GM12878 (cell line): ENCODE results near the gene NCF2.

Experiments used
- ATF2 ChIP-seq: IDR thresholded peaks from 2 replicates; pipeline ENCODE4 v1.6.1; 2012; ENCODE audit warnings: low read length, inconsistent platforms
- CEBPZ ChIP-seq: fragments of 150-350 bp; IDR thresholded peaks from 2 replicates; pipeline ENCODE4 v1.6.1; 2016; ENCODE audit warnings: low read depth, low read length
- CHD2 ChIP-seq: IDR thresholded peaks from 2 replicates; pipeline ENCODE4 v1.6.1; 2011; ENCODE audit warnings: low read depth, low read length, improper control_type of control experiment, borderline replicate concordance
- CTCF ChIP-seq, 3 experiments: IDR thresholded peaks in 2 of 3; conservative IDR thresholded peaks in 1 of 3; 2 replicates each; pipeline ENCODE4 v1.5.1; 2011; ENCODE audit warnings: low read depth in 3 of 3, low read length in 3 of 3, mild to moderate bottlenecking in 3 of 3, control low read depth in 2 of 3, moderate library complexity in 2 of 3, inconsistent platforms in 1 of 3, mixed read lengths in 1 of 3; ENCODE audit not compliant: control insufficient read depth in 2 of 3, insufficient read depth in 1 of 3; ENCODE audit errors: extremely low read depth in 1 of 3
- EP300 ChIP-seq, 2 experiments: fragments of 150-350 bp in 1 of 2; IDR thresholded peaks; 2 replicates each; pipeline ENCODE4 v1.6.1; 2011 to 2012; ENCODE audit warnings: low read depth in 2 of 2, low read length in 2 of 2, borderline replicate concordance in 1 of 2, improper control_type of control experiment in 1 of 2, inconsistent platforms in 1 of 2; ENCODE audit not compliant: control insufficient read depth in 1 of 2
- EZH2 ChIP-seq: IDR thresholded peaks from 2 replicates; pipeline ENCODE4 v1.6.1; 2012; ENCODE audit warnings: low read depth, mild to moderate bottlenecking, control low read depth, inconsistent platforms, low read length, borderline replicate concordance; ENCODE audit not compliant: control insufficient read depth
- NRF1 ChIP-seq: conservative IDR thresholded peaks from 2 replicates; pipeline ENCODE4 v1.6.1; 2011; ENCODE audit warnings: mild to moderate bottlenecking, low read depth, low read length, improper control_type of control experiment
- POLR2A ChIP-seq: IDR thresholded peaks from 2 replicates; pipeline ENCODE4 v1.6.1; 2011; ENCODE audit warnings: low read depth, mild to moderate bottlenecking, low read length
- RCOR1 ChIP-seq: conservative IDR thresholded peaks from 2 replicates; pipeline ENCODE4 v1.6.1; 2012; ENCODE audit warnings: low read depth, low read length, improper control_type of control experiment
- REST ChIP-seq: IDR thresholded peaks from 2 replicates; pipeline ENCODE4 v1.6.1; 2012; ENCODE audit warnings: mild to moderate bottlenecking, low read depth, low read length
- SIX5 ChIP-seq: IDR thresholded peaks from 2 replicates; pipeline ENCODE4 v1.6.1; 2011; ENCODE audit warnings: mild to moderate bottlenecking, low read depth, low read length, moderate library complexity; ENCODE audit not compliant: severe bottlenecking
- SMAD5 ChIP-seq: IDR thresholded peaks from 2 replicates; pipeline ENCODE4 v1.6.1; 2016; ENCODE audit warnings: antibody characterized with exemption, low read depth
- SRF ChIP-seq, 2 experiments: IDR thresholded peaks; 2 replicates each; pipeline ENCODE4 v1.6.1; 2011; ENCODE audit warnings: low read depth in 2 of 2, low read length in 2 of 2, mild to moderate bottlenecking in 1 of 2, moderate library complexity in 1 of 2
- YY1 ChIP-seq: IDR thresholded peaks from 2 replicates; pipeline ENCODE4 v1.6.1; 2011; ENCODE audit warnings: low read depth, mild to moderate bottlenecking, low read length

GRCh38 chr1:183543619-183544204 lies 46.5 kb downstream of the NCF2 start:
- TF ChIP-seq YY1 = 0 out of 2 replicates have a peak, but pooled peaks have one; percentile 19
- no peak for TF ChIP-seq POLR2A
- TF ChIP-seq EP300 (IDR thresholded peaks at IDR 0.05; ENCODE audit: borderline replicate concordance in 1 of 2, control insufficient read depth in 1 of 2, low read depth in 2 of 2, low read length in 2 of 2) = no peak
- no peak for TF ChIP-seq SRF (IDR thresholded peaks at IDR 0.05; ENCODE audit: low read depth in 2 of 2, low read length in 2 of 2)
- no peak for TF ChIP-seq EZH2
- TF ChIP-seq CTCF (IDR thresholded peaks at IDR 0.05 in 2 of 3, conservative IDR thresholded peaks at IDR 0.05 in 1 of 3; ENCODE audit: control insufficient read depth in 2 of 3, extremely low read depth in 1 of 3, insufficient read depth in 1 of 3, low read depth in 3 of 3, low read length in 3 of 3) = peak; percentile 65 to 66 (median 65)
- TF ChIP-seq SMAD5 = no peak
- TF ChIP-seq RCOR1 = no peak
- no peak for TF ChIP-seq REST
- TF ChIP-seq CEBPZ = no peak
- TF ChIP-seq CHD2 = no peak
- TF ChIP-seq ATF2 = no peak
- no peak for TF ChIP-seq SIX5
- TF ChIP-seq NRF1 = no peak
